Measurements from ENCODE around the gene CACNA1G.
A peak's percentile ranks its signal among the peaks of the same experiment; 100 is the strongest.

CACNA1G gene

GRCh38 chr17:50618300-50618699, 57.8 kb downstream of the CACNA1G start:
- DNase-seq, result no peak

DNA sequence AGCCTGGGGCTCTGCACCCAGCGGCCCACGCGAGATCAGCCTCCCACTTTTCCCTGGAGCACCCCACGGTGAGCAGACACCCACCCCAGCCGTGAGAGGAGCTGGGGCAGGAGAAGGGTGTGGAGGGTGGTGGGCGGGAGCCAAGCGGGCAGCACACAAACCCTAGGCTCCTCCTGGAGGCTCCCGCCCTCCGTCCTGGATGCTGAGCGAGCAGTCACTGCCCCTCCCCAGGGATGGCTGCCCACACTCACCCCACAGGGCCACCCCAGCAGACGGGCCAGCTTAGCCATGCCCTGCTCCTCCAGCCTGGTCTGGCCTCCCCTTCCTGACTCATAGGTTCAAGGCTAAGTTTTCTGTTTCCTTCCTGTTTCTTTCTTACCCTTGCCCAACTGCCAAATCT, 58.4 kb downstream of the CACNA1G start:
- DNase-seq, result no peak

GRCh38 chr17:50619489-50619888, 59.0 kb downstream of the CACNA1G start:
- no peak for DNase-seq

DNA sequence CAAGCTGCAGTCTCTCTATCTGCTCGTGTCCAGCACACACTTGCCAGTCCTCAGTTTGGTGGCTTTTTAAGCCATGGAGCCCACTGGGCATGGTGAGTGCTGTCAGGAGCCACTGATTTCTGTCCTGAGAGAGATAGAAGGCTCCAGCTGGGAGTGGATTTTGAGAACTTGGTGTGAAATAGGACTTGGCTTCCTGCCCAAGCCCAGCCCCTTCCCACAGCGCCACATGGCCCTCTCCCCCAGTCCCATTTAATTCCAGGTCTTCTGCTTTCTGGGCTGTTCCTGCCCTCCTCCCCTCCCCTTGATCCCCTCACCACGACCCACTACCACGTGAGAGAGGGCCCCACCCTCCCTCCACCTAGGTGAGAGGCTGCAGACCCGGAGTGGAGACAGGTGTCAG, 59.7 kb downstream of the CACNA1G start:
- no peak for DNase-seq

DNA sequence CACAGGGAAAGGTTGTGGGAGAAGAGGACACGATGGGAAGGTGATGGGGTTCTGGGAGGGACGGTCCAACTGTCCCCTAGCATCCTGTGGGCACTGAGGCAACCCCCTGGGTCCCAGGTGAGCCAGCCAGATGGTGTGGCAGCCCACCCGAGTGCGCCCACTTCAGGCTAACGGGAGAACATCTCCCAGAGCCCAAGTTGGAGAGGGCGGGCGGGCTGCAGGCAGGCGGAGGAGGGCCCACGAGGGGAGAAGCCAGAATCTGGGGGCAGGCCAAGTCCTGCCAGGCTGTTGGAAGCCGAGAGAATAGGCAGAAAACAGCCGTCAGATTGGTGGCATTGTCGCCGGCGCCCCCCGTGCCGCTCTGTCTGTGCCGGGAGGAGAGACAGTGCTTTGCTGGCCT, 60.3 kb downstream of the CACNA1G start:
- DNase-seq, result no peak

DNA sequence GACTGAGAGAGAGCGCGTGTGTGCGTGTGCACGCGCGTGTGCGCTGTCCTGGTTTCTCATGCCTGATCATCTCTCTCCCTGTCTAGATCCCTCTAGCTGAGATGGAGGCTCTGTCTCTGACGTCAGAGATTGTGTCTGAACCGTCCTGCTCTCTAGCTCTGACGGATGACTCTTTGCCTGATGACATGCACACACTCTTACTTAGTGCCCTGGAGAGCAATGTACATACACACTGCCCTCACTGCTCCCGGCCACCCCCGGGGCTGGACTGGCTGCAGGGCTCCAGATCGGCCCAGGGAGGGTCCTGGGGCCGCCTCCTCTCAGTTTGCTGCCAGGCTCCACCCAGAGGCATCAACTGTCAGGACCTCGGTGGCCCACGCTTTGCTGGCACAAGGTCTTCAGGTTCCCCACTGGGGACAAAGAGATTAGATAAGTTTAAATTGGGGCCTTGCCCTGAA, 61.1 kb downstream of the CACNA1G start:
- no peak for DNase-seq

GRCh38 chr17:50624321-50624934, 63.9 kb downstream of the CACNA1G start:
- no peak for DNase-seq

DNA sequence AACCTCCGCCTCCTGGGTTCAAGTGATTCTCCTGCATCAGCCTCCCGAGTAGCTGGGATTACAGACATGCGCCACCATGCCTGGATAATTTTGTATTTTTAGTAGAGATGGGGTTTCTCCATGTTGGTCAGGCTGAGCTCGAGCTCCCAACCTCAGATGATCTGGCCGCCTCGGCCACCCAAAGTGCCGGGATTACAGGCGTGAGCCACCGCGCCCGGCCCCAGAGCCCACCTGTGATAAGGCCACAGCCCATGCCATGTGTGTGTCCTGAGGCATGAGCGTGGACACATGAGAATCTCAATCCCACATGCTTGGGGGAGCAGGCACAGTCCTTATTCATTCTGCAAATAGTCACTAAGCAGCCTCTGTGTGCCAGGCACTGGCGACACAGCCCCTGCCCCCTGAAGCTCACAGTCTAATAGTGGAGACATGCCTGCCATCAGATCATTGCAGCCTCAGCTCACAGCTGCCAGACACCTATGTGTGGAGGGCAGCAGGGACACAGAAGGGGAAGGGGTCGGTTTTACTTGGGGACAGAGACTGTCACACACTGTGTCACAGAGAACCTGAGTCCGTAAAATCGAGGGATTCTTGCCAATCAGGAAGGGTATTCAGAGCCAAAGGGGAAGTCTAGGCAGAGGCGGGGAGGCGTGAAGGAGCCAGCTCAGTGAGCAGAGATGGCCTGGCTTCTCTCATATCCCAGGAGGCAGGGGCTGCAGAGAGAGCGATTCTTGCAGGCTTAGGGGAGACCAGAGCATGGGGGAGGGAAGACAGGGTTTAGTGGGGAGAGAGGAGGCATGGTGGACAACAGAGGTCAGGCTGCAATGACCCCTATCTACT, 64.7 kb downstream of the CACNA1G start:
- DNase-seq, result no peak

- peak; percentile 68 for DNase-seq
Observed at GRCh38 chr17:50626037-50626574, 65.6 kb downstream of the CACNA1G start.

- no peak for DNase-seq
Observed at GRCh38 chr17:50627036-50627781, 66.7 kb downstream of the CACNA1G start.

DNA sequence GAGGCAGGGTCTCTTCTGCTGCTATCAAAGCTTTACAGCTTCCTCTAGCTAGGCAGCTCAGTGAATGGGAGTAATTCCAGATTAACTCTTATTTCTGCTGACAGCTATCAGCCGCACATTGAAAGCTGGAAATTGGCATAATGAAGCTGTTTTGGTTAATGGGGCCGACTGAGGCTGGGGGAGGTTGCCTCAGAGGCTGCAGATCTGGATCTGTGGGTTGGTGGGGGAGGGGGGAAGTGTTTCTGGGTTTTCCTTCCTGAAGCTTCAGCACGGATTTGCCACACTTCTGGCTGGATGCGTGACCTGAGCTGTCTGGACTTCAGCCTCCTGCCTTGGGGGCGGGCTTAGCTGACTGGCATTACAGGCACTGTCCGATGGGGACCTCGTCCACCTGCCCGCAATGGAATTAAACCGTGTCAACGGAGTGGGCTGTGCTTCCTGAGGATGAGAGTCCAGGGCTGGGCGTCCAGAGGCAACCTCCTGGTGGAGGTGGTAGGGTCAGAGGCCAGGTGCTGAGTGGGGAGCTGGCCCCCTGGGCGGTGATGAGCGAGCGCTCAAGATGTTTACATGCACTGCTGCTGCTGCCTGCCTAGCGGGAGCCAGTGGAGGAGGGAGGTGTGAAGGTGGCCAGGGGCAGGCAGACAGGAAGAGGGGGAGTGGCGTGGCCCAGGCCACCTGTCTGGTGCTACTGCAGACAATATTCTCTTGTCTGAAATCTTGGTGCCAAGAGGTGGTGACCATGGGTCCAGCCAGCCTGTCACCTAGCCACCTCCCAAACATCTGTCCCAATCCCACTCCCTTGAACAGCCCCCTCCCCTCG, 67.5 kb downstream of the CACNA1G start:
- DNase-seq, result no peak

GRCh38 chr17:50629902-50630301, 69.4 kb downstream of the CACNA1G start:
- no peak for DNase-seq

GRCh38 chr17:50630524-50631194, 70.1 kb downstream of the CACNA1G start:
- no peak for DNase-seq

DNA sequence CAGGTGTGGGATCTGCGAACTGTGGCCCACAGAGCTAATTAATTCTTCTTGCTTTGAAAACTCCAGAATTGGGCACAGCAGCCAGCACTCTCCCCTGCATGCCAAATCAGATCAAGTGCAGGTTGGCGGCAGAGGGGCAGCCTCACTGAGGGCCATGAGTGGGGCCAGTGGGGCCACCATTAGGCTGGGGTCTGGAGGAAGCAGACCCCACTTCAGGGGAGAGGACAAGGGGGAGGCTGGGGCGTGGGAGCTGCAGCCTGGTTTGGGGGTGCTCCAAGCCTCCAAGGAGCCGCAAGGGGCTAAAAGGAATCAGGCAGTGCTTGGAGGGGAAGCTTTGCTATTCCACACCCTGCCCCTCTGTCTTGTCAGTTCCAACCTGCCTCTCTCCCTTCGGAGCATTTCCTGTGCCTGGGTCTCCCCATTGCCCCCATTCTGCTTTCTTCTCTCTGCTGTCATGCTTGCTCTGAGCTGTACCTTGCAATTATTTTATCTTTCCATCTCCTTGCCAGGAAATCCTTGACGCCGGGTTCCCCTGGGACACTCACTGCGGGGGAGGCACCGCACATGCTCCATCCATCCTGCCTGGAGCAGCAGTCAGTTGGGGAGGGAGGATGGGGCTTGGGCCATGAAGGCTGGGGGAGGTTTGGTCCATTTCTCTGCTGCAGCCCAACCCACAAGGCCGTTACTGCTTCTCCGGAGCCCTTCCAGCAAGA, 70.8 kb downstream of the CACNA1G start:
- peak; percentile 58 for DNase-seq

DNA sequence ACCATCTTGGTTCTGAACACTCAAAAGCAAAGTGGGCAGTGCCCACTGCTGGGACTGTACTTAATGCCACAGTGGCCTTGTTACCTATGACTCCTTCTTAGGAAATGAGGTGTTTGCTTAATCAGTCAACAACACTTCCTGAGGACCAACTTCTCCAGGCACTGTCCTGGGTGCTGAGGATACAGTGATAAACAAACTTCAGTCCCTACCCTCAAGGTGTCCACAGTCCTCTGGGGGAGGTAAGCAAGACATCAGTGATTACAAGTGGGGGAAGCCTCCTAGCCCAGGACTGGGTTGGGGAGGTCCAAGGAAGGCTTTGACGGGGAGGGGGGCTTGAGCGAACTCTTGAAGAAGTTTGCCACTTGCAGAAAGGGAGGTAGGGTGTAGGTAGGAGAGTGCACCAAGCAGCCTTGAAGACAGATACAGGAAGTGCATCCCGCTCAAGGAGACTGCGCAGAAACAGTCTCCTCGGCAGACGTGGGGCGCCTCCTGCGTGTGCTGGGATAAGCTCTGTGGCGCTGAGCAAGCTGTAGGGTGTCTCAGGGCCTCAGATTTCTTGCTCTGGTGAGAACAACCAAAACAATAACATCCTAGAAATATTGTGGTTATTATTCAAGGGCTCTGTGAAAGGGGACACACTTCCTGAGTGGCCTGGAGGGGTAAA, 71.5 kb downstream of the CACNA1G start:
- no peak for DNase-seq

DNA sequence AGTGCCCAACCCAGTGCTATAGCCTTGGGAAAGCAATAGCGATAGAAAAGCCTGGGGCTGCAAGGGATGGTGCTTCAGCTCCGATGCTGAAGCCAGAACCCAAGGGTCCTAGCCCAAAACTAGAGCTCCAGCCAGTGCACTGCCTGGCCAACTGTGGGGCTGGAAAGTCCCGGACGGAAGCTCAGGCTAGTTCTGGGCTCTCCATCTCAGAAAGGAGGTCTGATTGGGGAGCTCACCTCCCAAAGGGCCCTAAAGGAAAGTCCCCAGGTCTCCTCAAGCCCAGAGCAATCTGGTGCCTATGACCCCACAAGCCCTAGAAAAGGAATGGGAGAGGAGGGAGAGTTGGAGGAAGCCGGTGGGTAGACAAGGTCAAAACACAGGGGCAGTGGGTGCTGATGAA, 72.1 kb downstream of the CACNA1G start:
- DNase-seq, result no peak

- no peak for DNase-seq
Observed at GRCh38 chr17:50633683-50634082, 73.2 kb downstream of the CACNA1G start.

- peak; percentile 38 for DNase-seq
Observed at GRCh38 chr17:50634224-50634914, 73.9 kb downstream of the CACNA1G start, which contains the start of gene ABCC3. ABCC3 (plus strand) TSS chr17:50634881; CDS start chr17:50634937, 56 bp downstream.

DNA sequence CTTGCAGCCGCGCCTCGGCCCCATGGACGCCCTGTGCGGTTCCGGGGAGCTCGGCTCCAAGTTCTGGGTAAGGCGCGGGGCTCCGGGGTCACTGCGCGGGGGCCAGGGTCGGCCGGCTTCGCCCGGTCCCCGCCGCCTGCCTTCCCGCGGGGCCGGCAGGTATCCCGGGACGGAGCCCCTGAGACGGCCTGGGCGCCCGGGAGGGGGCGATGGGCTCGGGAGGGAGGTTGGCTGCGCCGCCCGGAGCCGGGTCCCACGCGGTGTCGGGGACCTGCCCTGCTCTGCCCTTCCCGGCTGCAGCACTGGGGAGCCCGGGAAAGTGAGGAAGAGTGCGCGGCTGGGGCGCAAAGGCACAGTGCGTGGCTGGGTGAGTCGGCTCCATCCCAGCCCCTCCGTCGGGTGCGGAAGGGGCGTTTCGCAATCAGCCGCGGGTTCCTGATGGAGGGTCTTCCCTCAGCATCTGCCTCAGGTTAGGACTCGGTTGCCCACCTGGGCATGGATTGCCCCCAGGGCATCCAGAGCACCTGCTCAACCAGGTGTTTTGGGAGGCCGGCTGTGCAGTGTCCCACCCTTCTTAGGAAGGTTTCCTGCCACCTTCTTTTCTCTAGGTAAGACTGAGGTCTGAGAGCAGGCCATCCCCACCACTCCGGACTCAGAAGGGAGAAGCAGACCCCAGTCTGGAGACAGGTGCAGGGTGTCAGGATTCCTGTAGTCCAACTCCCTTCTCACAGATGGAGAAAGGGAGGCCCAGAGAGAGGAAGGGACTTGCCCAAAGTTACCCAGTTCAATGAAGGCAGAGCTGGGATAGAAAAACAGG, 74.6 kb downstream of the CACNA1G start:
- no peak for DNase-seq
